H9 (cell line): Measurements from ENCODE around the gene ADAM20. TPM values are rescaled to one million over a fixed set of nuclear protein-coding genes. Genes with fewer than 3 reads are reported as not detected.

Experiments
- DNase-seq: peaks from one replicate; pipeline ENCODE4 v3.0.0-alpha.2; 2017
- H2AFZ ChIP-seq: one replicate; pipeline ENCODE4 v1.6.1; 2013; ENCODE audit warnings: mild to moderate bottlenecking, low read length, control low read depth, moderate library complexity
- H2AK5ac ChIP-seq: 2 replicates; pipeline ENCODE4 v1.6.1; 2013; ENCODE audit warnings: low read length, control low read depth, mixed read lengths; ENCODE audit not compliant: insufficient read length
- H2BK120ac ChIP-seq: one replicate; pipeline ENCODE4 v1.6.1; 2013; ENCODE audit warnings: low read depth, mild to moderate bottlenecking, low read length, control low read depth, inconsistent platforms; ENCODE audit not compliant: poor library complexity, severe bottlenecking
- H2BK12ac ChIP-seq: 2 replicates; pipeline ENCODE4 v1.6.1; 2013; ENCODE audit warnings: low read length, control low read depth, mixed read lengths, low read depth; ENCODE audit not compliant: insufficient read length
- H2BK15ac ChIP-seq: 2 replicates; pipeline ENCODE4 v1.6.1; 2013; ENCODE audit warnings: low read depth, low read length, control low read depth
- H2BK20ac ChIP-seq: one replicate; pipeline ENCODE4 v1.6.1; 2013; ENCODE audit warnings: low read depth, mild to moderate bottlenecking, low read length, control low read depth, inconsistent platforms; ENCODE audit not compliant: poor library complexity, severe bottlenecking
- H2BK5ac ChIP-seq: 2 replicates; pipeline ENCODE4 v1.6.1; 2013; ENCODE audit warnings: low read length, control low read depth, mixed read lengths; ENCODE audit not compliant: insufficient read length
- H3K14ac ChIP-seq: 2 replicates; pipeline ENCODE4 v1.6.1; 2013; ENCODE audit warnings: low read length, control low read depth; ENCODE audit not compliant: insufficient read depth
- H3K18ac ChIP-seq: 2 replicates; pipeline ENCODE4 v1.6.1; 2013; ENCODE audit warnings: low read depth, mild to moderate bottlenecking, mixed read lengths, low read length, control low read depth; ENCODE audit not compliant: insufficient read length
- H3K23ac ChIP-seq: 2 replicates; pipeline ENCODE4 v1.6.1; 2013; ENCODE audit warnings: low read length, control low read depth, mixed read lengths, low read depth; ENCODE audit not compliant: insufficient read length
- H3K23me2 ChIP-seq: 2 replicates; pipeline ENCODE4 v1.6.1; 2013; ENCODE audit warnings: low read depth, mild to moderate bottlenecking, mixed read lengths, low read length, control low read depth; ENCODE audit not compliant: insufficient read length, poor library complexity, severe bottlenecking
- H3K27ac ChIP-seq: 2 replicates; pipeline ENCODE4 v1.5.1; 2013; ENCODE audit warnings: low read length, control low read depth, mixed read lengths, low read depth; ENCODE audit not compliant: insufficient read length
- H3K27me3 ChIP-seq: 2 replicates; pipeline ENCODE4 v1.6.1; 2013; ENCODE audit warnings: low read length, control low read depth, inconsistent platforms; ENCODE audit not compliant: insufficient read depth
- H3K4ac ChIP-seq: 2 replicates; pipeline ENCODE4 v1.6.1; 2013; ENCODE audit warnings: low read depth, mild to moderate bottlenecking, control low read depth, inconsistent platforms, low read length, moderate library complexity
- H3K4me1 ChIP-seq: 2 replicates; pipeline ENCODE4 v1.6.1; 2013; ENCODE audit warnings: low read length, control low read depth, inconsistent platforms; ENCODE audit not compliant: insufficient read depth
- H3K4me2 ChIP-seq: 2 replicates; pipeline ENCODE4 v1.6.1; 2013; ENCODE audit warnings: low read length, control low read depth, mixed read lengths; ENCODE audit not compliant: insufficient read length, insufficient read depth
- H3K56ac ChIP-seq: 2 replicates; pipeline ENCODE4 v1.6.1; 2013; ENCODE audit warnings: low read depth, mild to moderate bottlenecking, mixed read lengths, low read length, control low read depth; ENCODE audit not compliant: insufficient read length
- H3K79me1 ChIP-seq: 2 replicates; pipeline ENCODE4 v1.6.1; 2013; ENCODE audit warnings: low read depth, mild to moderate bottlenecking, moderate library complexity, low read length, control low read depth, inconsistent platforms; ENCODE audit not compliant: insufficient read depth, poor library complexity, severe bottlenecking
- H3K79me2 ChIP-seq: 2 replicates; pipeline ENCODE4 v1.6.1; 2013; ENCODE audit warnings: low read length, control low read depth, inconsistent platforms; ENCODE audit not compliant: insufficient read depth
- H3K9ac ChIP-seq: 2 replicates; pipeline ENCODE4 v1.6.1; 2013; ENCODE audit warnings: low read length, control low read depth, mixed read lengths; ENCODE audit not compliant: insufficient read length; ENCODE audit errors: extremely low read depth
- H3K9me3 ChIP-seq: one replicate; pipeline ENCODE4 v1.6.1; 2013; ENCODE audit warnings: low read depth, low read length, inconsistent platforms; ENCODE audit not compliant: control insufficient read depth
- H3T11ph ChIP-seq: one replicate; pipeline ENCODE4 v1.6.1; 2013; ENCODE audit warnings: mild to moderate bottlenecking, low read length, control low read depth, inconsistent platforms
- H4K20me1 ChIP-seq: one replicate; pipeline ENCODE4 v1.6.1; 2013; ENCODE audit not compliant: control insufficient read depth, insufficient read length, insufficient read depth
- H4K5ac ChIP-seq: 2 replicates; pipeline ENCODE4 v1.6.1; 2013; ENCODE audit warnings: low read depth, mild to moderate bottlenecking, mixed read lengths, low read length, control low read depth; ENCODE audit not compliant: insufficient read length
- H4K8ac ChIP-seq: replicated peaks from 2 replicates; pipeline ENCODE4 v1.6.1; 2013; ENCODE audit warnings: low read length, control low read depth, mixed read lengths, low read depth; ENCODE audit not compliant: insufficient read length
- H4K91ac ChIP-seq: 2 replicates; pipeline ENCODE4 v1.6.1; 2013; ENCODE audit warnings: low read depth, mild to moderate bottlenecking, moderate library complexity, mixed read lengths, low read length, control low read depth; ENCODE audit not compliant: insufficient read length
- H3K27ac Mint-ChIP-seq, 3 experiments: 2 replicates in 2 of 3; 3 replicates in 1 of 3; pipeline ENCODE4 v1.8.0; 2020 to 2021; ENCODE audit warnings: mixed read lengths in 3 of 3, mild to moderate bottlenecking in 1 of 3, moderate library complexity in 1 of 3
- H3K27me3 Mint-ChIP-seq: 2 replicates; pipeline ENCODE4 v1.8.0; 2021; ENCODE audit warnings: low read depth, mild to moderate bottlenecking, moderate library complexity, mixed read lengths
- H3K36me3 Mint-ChIP-seq, 3 experiments: 2 replicates in 2 of 3; 3 replicates in 1 of 3; pipeline ENCODE4 v1.8.0; 2020 to 2021; ENCODE audit warnings: low read depth in 3 of 3, mixed read lengths in 3 of 3; ENCODE audit not compliant: insufficient read depth in 1 of 3
- H3K4me1 Mint-ChIP-seq, 2 experiments: 2 replicates each; pipeline ENCODE4 v1.8.0; 2020; ENCODE audit warnings: mixed read lengths in 2 of 2
- H3K4me3 Mint-ChIP-seq, 2 experiments: 2 replicates in 1 of 2; 3 replicates in 1 of 2; pipeline ENCODE4 v1.8.0; 2020 to 2021; ENCODE audit warnings: mild to moderate bottlenecking in 2 of 2, mixed read lengths in 2 of 2, moderate library complexity in 1 of 2
- H3K9me3 Mint-ChIP-seq, 2 experiments: 2 replicates in 1 of 2; 3 replicates in 1 of 2; pipeline ENCODE4 v1.8.0; 2020; ENCODE audit warnings: mild to moderate bottlenecking in 2 of 2, mixed read lengths in 2 of 2, moderate library complexity in 1 of 2
- CTCF ChIP-seq: fragments of 200-600 bp; sonication (generic); conservative IDR thresholded peaks from 3 replicates; pipeline ENCODE4 v1.8.0; 2021; ENCODE audit warnings: antibody characterized with exemption, mild to moderate bottlenecking
- total RNA-seq: library from RNA; stranded (reverse); gene quantifications from 2 replicates; pipeline ENCODE4 v1.2.1, GENCODE V29; 2021

Gene ADAM20
- total RNA-seq, 1 experiment from 2014 or later: 0.28 TPM

DNA sequence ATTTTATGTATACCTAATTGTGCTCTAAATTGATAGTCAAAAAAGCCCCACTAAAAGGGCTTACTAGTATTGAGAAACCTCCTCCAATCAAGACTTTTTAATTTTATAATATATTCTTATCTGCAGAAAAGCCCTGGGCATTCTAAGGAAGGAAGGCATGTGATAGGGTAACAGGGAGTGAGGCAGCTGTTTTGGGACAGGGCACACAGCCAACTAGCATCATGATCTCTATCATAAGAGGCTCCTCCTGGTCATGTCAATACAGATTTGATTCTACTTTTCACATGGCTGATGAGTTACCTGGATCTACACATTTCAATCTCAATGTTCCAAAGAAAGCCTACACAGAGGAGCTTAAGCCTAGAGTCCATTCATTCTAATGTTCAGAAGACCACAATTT is 9.1 kb downstream of the ADAM20 start:
- Histone ChIP-seq H3K56ac (no peak overlapping the region), H3K23me2 (no peaks in the 10 kb centered on the region), H2AFZ (no peak overlapping the region), H3K79me1 (no peaks in the 10 kb centered on the region), H4K8ac (no peak overlapping the region), H2BK5ac (no peak overlapping the region), H4K5ac (no peak overlapping the region), H4K20me1 (no peaks in the 10 kb centered on the region), H3K9ac (no peak overlapping the region), H4K91ac (no peak overlapping the region), H3T11ph (no peak overlapping the region), H3K9me3 (no peaks in the 10 kb centered on the region), H3K18ac (no peak overlapping the region), H2BK120ac (no peak overlapping the region), H3K79me2 (no peaks in the 10 kb centered on the region), H3K27ac (no peak overlapping the region), H3K4me2 (no peak overlapping the region), H3K27me3 (no peaks in the 10 kb centered on the region), H2BK15ac (no peak overlapping the region), H3K4me1 (no peaks in the 10 kb centered on the region), H2BK12ac (no peak overlapping the region), H3K23ac (no peak overlapping the region), H2BK20ac (no peak overlapping the region), H3K4ac (no peak overlapping the region), H2AK5ac (no peak overlapping the region), H3K14ac (no peak overlapping the region)
- no peak for TF ChIP-seq CTCF
- no peaks in the 10 kb centered on the region for H3K4me1 Mint-ChIP-seq
- H3K27me3 Mint-ChIP-seq: no peaks in the 10 kb centered on the region
- no peak overlapping the region for H3K27ac Mint-ChIP-seq
- H3K4me3 Mint-ChIP-seq: no peak overlapping the region
- peaks cover 3 to 8% (median 6%) of the 10 kb centered on the region in 3 experiments for H3K36me3 Mint-ChIP-seq
- DNase-seq: no peak
- peaks cover 4 to 7% of the 10 kb centered on the region in 2 experiments for H3K9me3 Mint-ChIP-seq
